ENCODE results near the gene OR4N5.

Gene OR4N5

DNA sequence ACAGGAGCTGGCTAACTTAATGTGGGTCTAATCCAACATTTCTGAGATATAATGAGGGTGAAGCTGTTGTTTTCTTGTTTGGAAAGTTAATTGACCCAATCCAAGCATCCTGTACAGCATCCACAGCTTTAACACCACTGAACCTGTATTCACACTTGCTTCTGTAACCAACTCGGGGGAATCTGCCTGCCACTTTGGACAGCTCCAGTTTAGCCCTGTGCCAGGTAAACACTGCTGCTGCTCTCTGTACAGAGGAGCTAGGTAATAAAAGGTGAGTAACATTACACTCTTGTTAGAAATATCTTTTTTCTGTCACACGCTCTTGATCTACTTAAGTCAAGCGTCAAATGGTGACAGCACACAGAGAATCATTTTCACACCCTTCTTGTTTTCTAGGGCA, 52.8 kb downstream of the OR4N5 start:
- no peak; the same call in 2 of the 3 replicates for ATAC-seq (ENCODE audit: low read depth)
- H3K36me3 ChIP-seq (ENCODE audit: low read depth): no peaks in the 10 kb centered on the region
- peaks cover 29% of the 10 kb centered on the region for H3K27me3 ChIP-seq (ENCODE audit: insufficient read depth, poor library complexity, severe bottlenecking)
- no peaks in the 10 kb centered on the region for H3K9me3 ChIP-seq (ENCODE audit: severe bottlenecking)
- no peak overlapping the region for H3K4me3 ChIP-seq (ENCODE audit: severe bottlenecking)
- TF ChIP-seq, protein P1, sequence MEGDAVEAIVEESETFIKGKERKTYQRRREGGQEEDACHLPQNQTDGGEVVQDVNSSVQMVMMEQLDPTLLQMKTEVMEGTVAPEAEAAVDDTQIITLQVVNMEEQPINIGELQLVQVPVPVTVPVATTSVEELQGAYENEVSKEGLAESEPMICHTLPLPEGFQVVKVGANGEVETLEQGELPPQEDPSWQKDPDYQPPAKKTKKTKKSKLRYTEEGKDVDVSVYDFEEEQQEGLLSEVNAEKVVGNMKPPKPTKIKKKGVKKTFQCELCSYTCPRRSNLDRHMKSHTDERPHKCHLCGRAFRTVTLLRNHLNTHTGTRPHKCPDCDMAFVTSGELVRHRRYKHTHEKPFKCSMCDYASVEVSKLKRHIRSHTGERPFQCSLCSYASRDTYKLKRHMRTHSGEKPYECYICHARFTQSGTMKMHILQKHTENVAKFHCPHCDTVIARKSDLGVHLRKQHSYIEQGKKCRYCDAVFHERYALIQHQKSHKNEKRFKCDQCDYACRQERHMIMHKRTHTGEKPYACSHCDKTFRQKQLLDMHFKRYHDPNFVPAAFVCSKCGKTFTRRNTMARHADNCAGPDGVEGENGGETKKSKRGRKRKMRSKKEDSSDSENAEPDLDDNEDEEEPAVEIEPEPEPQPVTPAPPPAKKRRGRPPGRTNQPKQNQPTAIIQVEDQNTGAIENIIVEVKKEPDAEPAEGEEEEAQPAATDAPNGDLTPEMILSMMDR (IDR thresholded peaks at IDR 0.05; ENCODE audit: poor library complexity, severe bottlenecking): no peak
- no peak overlapping the region for H3K27ac ChIP-seq (ENCODE audit: poor library complexity, severe bottlenecking)
- no peaks in the 10 kb centered on the region for H3K4me1 ChIP-seq (ENCODE audit: insufficient read depth, poor library complexity, severe bottlenecking)
- no peak for DNase-seq (ENCODE audit: low spot score)

DNA sequence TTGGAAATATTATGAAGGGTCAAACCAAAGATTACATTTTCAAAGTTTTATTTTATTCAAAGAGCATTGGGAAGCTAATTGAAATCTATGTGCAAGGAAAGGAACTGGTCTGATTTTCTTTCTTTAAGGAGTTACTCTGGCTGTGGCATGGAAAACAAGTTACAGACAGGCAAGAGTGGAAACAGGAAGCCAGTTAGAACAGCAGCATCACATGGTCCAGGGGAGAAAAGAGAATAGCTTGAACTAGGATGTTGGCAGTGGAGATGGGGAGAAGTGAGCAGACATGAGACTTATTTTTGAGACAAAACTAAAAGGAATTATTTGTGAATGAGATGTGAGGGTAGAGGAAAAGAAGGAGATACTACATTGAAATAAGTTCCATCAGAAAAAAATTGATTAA, 55.5 kb downstream of the OR4N5 start:
- TF ChIP-seq, protein P1 (IDR thresholded peaks at IDR 0.05; ENCODE audit: poor library complexity, severe bottlenecking): no peak
- Histone ChIP-seq H3K27me3 (ENCODE audit: insufficient read depth, poor library complexity, severe bottlenecking) (peaks cover 29% of the 10 kb centered on the region), H3K4me3 (ENCODE audit: severe bottlenecking) (no peak overlapping the region), H3K9me3 (ENCODE audit: severe bottlenecking) (no peaks in the 10 kb centered on the region), H3K36me3 (ENCODE audit: low read depth) (no peaks in the 10 kb centered on the region), H3K27ac (ENCODE audit: poor library complexity, severe bottlenecking) (no peak overlapping the region), H3K4me1 (ENCODE audit: insufficient read depth, poor library complexity, severe bottlenecking) (no peaks in the 10 kb centered on the region)
- ATAC-seq (ENCODE audit: low read depth): no peak
- no peak for DNase-seq (ENCODE audit: low spot score)
